Tongue (tissue), 2 donors: ENCODE results near the gene ARHGEF37. TPM values are rescaled to one million over a fixed set of nuclear protein-coding genes. Genes with fewer than 3 reads are reported as not detected.
"Not testable (repeated sequence)": the region's sequence is repeated elsewhere in the genome, so short reads cannot be mapped to it uniquely, and the experiment has no call there.

Experiments
- DNase-seq: peaks from one replicate; pipeline ENCODE4 v3.0.0-alpha.2; 2015
- total RNA-seq: library from RNA; depleted of rRNA; stranded (reverse); fragments of >200 nt; gene quantifications from one replicate; pipeline ENCODE4 v1.2.3, GENCODE V29; 2014

Gene ARHGEF37
- total RNA-seq, 1 donor from 2014 or later, result 5.5 TPM

GRCh38 chr5:149649730-149650129, 68.4 kb downstream of the ARHGEF37 start:
- DNase-seq, result not testable (repeated sequence)

- DNase-seq, result no peak
These were observed 70.4 kb downstream of the ARHGEF37 start for GRCh38 chr5:149651686-149652085.

GRCh38 chr5:149652697-149653096, 71.4 kb downstream of the ARHGEF37 start:
- DNase-seq, result no peak

- no peak for DNase-seq
These were observed 72.9 kb downstream of the ARHGEF37 start for GRCh38 chr5:149654231-149654630.

GRCh38 chr5:149654883-149655505, 73.7 kb downstream of the ARHGEF37 start:
- no peak for DNase-seq

GRCh38 chr5:149656576-149657182, 75.4 kb downstream of the ARHGEF37 start:
- no peak for DNase-seq

- no peak for DNase-seq
These were observed 76.0 kb downstream of the ARHGEF37 start for GRCh38 chr5:149657324-149657723.

- no peak for DNase-seq
These were observed 77.0 kb downstream of the ARHGEF37 start for GRCh38 chr5:149658299-149658698.

GRCh38 chr5:149664083-149664482, 82.8 kb downstream of the ARHGEF37 start:
- DNase-seq, result no peak

GRCh38 chr5:149664666-149665415, 83.5 kb downstream of the ARHGEF37 start:
- DNase-seq, result no peak

- DNase-seq, result no peak
These were observed 84.3 kb downstream of the ARHGEF37 start for GRCh38 chr5:149665416-149666175.

GRCh38 chr5:149666212-149666852, 85.0 kb downstream of the ARHGEF37 start:
- DNase-seq, result no peak

GRCh38 chr5:149667084-149667828, 86.0 kb downstream of the ARHGEF37 start:
- no peak for DNase-seq

- DNase-seq, result no peak
These were observed 86.6 kb downstream of the ARHGEF37 start for GRCh38 chr5:149667829-149668330.

GRCh38 chr5:149669273-149669672, 88.0 kb downstream of the ARHGEF37 start:
- DNase-seq, result not testable (repeated sequence)

GRCh38 chr5:149671544-149671943, 90.2 kb downstream of the ARHGEF37 start:
- DNase-seq, result no peak

GRCh38 chr5:149672701-149673476, 91.6 kb downstream of the ARHGEF37 start:
- DNase-seq, result no peak

- DNase-seq, result no peak
These were observed 93.4 kb downstream of the ARHGEF37 start for GRCh38 chr5:149674686-149675085.

GRCh38 chr5:149675610-149676201, 94.4 kb downstream of the ARHGEF37 start:
- DNase-seq, result no peak

GRCh38 chr5:149677731-149678130, 96.4 kb downstream of the ARHGEF37 start:
- no peak for DNase-seq
